ENCODE results near the gene SORCS1.

- no peak for TF ChIP-seq EZH2 (IDR thresholded peaks at IDR 0.05; ENCODE audit: low read depth)
- TF ChIP-seq CTCF (conservative IDR thresholded peaks at IDR 0.05), result no peak
Observed at GRCh38 chr10:107163881-107164861, at the start of gene SORCS1.

All from PC-9 (cell line).